Middle frontal gyrus (tissue), 1 donor: ENCODE data around the gene NDFIP2.

Experiments
- DNase-seq: peaks from one replicate; pipeline ENCODE4 v3.0.0-alpha.2; 2015; ENCODE audit warnings: low spot score; ENCODE audit errors: extremely low spot score

The NDFIP2 gene, protein sequence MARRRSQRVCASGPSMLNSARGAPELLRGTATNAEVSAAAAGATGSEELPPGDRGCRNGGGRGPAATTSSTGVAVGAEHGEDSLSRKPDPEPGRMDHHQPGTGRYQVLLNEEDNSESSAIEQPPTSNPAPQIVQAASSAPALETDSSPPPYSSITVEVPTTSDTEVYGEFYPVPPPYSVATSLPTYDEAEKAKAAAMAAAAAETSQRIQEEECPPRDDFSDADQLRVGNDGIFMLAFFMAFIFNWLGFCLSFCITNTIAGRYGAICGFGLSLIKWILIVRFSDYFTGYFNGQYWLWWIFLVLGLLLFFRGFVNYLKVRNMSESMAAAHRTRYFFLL

DNA sequence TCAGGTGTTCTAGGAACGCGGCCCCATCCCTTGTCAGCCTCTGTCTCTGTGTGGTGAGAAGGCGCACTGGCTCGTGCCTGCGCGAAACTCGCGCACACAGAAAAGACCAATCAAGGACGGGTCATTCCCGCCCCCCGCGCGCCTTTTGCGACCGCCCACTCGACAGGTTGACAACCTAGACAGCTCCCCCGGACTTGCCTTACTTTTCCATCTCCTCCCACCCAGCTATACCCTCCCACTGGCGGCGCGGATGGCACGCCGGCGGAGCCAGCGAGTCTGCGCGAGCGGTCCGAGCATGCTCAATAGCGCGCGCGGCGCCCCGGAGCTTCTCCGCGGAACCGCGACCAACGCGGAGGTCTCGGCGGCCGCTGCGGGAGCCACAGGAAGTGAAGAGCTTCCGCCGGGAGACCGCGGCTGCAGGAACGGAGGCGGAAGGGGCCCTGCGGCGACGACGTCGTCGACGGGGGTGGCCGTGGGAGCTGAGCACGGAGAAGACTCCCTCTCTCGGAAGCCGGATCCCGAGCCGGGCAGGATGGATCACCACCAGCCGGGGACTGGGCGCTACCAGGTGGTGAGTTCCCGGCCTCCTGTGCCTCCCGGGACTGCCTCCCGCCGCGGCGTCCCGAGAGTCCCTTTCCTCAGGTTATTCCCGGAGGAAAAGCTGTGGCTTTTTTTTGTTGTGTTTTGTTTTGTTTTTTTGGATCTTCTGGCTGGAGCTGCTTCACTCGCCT, at the start of gene NDFIP2:
Gene NDFIP2, plus strand, starts transcription at position 202 of the 731 bp plus-strand sequence. Its CDS starts 49 bp downstream, at position 251.
- DNase-seq = peak; percentile 83

DNA sequence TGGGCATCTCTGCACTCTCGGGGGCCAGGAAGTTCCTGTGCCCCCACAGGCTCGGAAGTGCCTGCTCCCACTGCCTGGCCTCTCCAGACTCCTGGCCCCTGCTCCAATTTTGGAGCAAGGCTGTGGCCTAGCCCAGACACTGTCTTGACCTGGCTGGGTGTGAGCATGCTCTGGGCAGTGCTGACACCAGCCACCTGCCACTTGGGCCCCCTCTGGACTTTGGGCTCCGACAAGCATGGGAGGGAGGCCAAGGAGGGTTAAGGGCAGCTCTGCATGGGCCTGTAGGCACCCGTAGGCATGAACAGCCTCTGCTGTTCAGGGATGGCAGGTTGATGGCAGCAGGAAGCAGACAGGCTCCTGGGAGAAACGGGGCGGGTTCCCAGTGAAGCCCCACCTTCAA, 48.9 kb upstream of the NDFIP2 start:
- no peak for DNase-seq

DNA sequence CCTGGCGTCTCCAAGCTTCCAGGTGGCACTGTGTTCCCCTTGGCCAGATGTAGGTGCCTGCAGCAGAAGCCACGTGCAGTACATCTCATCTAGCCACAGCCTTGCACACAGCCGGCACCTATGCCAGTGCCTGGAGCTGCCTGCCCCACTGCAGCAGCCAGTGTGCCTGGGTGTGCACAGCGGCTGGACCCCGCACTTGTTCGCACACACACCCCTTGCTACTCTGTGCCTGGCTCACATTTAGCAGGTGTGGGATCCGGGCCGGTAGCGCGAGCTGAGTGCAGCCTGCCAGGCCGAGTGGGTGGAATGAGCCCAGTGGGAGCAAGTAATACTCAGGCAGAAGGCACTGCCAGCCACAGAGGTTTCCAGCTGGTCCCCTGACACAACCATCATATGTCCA, 48.0 kb upstream of the NDFIP2 start:
- no peak for DNase-seq

DNA sequence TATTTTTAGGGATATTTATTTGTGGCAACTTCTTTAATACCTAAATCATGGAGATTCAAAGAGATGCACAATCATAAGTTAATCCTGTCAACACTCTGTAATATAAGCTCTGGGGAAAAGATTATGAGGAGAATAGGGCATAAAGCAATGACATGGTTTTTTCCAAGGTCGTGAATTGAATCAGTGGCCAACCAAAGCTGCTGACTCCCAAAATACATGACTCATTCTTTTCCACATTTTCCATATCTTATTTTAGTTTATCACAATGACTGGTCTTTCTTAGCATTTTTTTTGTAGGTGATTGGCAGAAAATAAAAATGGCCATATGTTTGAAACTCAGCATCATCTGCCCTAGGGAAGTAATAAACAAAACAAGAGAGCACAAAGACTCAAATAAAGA, 46.4 kb upstream of the NDFIP2 start:
- DNase-seq = no peak

DNA sequence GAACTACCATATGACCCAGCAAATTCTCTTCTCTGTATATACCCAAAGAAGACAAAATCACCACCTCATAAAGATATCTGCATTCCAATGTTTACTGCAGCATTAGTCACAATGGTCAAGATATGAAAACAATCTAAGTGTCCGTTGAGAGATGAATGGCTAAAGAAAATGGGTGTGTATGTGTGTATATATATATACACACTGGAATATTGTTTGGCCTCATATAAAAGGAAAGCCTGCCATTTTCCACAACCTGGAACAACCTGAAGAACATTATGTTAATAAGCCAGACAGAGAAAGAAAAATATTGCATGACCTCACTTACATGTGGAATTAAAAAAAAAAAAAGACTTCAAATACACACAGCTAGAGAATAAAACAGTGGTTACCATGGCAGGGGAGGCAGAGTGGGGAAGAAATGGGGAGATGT, 45.4 kb upstream of the NDFIP2 start:
- DNase-seq = no peak

DNA sequence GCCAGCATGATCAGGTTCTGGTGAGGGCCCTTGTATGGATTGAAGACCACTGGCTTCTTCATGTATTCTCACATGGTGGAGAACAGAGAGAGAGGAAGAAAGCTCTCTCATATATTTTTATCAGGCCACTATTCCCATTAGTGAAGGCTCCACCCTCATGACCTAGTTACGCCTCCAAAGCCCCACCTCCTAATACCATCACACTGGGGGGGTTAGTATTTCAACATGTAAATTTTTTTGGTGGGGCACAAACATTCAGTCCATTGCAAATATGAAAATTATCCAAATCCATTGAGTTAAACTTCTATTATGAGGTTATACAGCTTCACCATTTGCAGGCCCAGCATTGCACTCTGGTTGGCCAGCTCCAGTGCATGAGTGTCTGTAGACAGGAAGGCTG, 41.7 kb upstream of the NDFIP2 start:
- no peak for DNase-seq

DNA sequence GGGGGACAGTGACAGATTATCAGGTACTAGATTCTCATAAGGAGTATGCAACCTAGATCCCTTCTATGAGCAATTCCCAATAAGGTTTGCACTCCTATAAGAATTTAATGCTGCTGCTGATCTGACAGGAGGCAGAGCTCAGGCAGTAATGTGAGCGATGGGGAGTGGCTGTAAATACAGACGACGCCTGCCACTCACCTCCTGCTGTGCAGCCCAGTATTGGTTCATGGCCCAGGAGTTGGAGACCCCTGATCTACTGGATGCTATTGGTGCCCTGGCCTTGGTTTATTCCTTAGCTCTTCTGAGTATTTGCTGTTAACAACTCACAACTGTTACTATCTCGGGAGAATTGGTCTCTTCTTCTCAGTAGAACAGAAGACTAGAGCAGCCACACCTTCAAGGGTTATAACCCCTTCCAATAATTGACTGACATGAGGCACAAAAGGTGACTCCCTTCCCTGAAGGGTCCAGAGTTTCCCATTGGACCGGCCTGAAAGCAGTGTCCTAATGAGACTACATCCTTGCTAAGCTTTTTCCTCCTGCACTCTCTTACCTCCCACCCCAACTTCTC, 39.9 kb upstream of the NDFIP2 start:
- no peak for DNase-seq

DNA sequence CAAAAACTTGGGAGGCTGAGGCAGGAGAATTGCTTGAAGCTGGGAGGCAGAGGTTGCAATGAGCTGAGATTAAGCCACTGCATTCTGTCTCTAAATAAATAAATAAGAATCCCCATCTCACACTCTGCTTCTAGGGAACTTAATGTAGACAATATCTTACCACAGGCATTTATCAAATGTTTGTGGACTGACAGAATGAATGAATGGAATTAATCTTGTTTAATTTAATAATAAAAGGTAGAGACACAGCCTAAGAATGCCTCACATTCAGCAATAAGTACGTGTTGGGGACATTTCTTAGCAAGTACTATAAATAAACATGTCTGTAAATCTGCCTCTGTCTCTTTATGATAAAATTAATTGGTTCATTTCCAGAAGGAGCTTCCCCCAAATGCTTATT, 38.7 kb upstream of the NDFIP2 start:
- no peak for DNase-seq

DNA sequence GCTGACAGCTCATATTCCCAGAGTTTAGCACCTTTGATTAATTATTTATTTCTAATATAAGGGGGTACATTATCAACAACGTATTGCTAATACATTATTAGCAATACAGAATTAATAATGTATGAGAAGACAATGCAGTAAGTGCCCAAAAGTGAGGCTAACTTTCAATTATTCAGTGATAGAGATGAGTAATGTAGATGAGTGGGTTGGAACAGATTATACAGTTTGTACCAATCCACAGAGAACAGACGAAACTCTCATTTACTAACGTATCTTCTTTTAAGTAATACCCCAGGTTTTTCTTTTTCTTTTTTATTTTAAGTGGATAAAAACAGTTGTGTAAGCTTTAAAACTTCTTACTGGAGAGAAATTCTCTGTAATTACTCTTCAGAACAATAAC, 38.2 kb upstream of the NDFIP2 start:
- no peak for DNase-seq

DNA sequence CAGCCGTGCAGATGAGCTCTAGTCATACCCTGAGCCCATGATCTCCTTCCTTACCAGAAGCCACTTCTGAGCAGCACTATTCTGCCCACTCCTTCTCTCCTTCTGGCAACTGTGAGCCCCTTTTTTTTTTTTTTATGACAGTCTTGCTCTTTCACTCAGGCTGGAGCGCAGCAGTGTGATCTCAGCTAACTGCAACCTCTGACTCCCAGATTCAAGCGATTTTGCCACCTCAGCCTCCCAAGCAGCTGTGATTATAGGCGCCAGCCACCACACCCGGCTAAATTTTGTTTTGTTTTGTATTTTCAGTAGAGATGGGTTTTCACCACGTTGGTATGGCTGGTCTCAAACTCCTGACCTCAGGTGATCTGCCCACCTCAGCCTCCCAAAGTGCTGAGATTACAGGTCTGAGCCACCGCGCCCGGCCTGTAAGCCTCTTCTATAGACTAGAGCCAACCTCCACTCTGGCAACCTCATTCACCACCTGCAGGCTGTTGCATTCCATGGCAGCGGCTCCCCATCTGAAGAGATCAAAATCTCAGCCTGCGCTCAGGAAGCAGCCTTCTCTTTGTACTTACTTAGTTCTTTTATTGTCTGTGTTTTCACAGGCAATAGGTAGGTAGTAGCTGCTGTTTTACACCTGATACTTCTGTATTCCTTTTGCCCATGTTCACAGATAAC, 34.8 kb upstream of the NDFIP2 start:
- no peak for DNase-seq

DNA sequence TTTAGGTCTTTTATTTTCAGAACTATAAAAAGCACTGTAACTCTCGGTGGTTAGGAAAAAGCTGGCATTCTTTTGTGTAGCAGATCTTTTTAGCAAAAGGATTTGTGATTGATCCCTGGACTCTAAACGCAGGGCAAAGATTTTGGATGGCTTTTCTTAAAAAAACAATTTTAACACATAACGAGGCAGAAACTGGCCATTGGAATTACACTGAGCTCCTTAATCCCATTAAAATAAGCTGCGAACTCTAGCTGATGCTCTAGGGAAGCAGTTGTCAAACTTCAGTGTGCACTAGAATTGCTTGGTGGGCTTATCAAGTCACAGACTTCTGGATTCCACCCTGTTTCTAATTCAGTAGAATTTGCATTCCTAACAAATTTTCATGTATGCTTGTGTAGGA, 33.8 kb upstream of the NDFIP2 start:
- DNase-seq = no peak

DNA sequence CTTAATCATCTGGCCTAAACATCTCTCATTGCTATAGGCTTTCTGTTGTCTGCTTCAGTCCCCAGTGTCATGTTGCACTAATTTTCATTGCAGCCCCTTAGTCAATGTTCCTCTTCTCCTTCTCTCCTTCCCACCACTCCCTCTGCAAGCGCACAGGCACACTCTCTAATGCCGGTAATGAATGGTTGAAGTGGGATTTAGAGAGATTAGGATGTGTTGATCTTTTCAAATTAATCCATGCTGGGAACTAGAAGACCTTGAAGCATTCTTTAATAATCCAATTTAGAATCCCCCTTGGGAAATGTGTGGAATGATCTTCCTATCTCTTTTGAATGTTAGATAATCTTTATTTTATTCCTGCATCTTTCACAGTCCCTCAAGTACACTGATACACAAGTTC, 33.2 kb upstream of the NDFIP2 start:
- no peak for DNase-seq

DNA sequence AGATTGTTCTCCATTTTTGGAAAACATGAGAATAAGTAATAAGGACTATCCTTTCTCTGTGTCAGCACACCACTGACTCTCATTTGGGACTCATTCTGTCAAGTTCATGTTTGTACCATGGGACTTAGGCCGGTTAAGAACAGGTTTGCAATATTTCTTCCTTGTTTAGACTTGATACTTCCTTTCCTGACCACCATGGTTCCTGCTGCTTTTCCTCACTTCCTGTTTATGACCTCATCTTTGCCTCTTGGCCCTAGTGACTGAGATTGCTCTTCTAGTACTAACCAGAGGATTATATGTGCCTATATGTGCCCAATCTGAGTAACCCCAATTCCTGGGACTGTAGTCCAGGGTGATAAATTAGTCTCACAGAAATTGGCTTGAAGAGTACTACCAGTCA, 32.5 kb upstream of the NDFIP2 start:
- no peak for DNase-seq

DNA sequence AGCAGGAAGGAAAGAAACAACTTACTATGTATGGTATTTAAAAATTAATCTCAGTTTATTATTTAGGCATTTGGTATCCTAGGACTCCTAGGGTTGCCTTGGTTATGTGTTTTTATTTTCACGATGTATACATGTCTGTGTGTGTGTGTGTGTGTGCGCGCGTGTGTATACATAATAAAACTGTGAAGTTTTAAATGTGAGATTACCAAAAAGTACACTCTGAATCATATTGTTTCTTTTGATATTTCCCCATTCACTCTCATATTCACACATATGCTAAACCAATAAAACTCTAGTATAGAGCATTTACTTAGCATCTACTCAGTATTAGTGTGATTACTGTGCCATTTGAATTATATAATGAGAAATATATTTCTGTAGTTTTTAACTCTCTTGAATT, 30.8 kb upstream of the NDFIP2 start:
- no peak for DNase-seq

DNA sequence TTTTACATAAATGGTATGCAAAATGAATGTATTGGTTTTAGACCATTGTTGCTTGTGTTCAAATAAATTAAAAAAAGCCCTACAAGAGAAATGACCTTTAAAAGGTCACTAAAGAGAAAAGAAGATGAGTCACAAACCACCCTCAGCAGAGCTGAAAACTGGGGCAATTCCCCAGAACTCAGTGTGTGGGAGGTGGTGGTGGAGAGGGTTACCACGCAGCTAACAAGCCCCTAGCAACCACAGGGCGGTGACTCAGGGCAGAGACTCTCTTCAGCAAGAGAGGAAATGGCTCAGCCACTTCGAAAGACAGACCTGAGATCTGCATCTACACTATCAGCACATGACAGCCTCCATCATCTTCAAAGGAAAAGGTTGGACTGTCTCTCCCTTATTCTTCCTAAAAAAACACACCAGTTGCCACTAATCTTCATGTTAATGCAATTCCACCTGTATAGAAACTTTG, 29.4 kb upstream of the NDFIP2 start:
- no peak for DNase-seq

DNA sequence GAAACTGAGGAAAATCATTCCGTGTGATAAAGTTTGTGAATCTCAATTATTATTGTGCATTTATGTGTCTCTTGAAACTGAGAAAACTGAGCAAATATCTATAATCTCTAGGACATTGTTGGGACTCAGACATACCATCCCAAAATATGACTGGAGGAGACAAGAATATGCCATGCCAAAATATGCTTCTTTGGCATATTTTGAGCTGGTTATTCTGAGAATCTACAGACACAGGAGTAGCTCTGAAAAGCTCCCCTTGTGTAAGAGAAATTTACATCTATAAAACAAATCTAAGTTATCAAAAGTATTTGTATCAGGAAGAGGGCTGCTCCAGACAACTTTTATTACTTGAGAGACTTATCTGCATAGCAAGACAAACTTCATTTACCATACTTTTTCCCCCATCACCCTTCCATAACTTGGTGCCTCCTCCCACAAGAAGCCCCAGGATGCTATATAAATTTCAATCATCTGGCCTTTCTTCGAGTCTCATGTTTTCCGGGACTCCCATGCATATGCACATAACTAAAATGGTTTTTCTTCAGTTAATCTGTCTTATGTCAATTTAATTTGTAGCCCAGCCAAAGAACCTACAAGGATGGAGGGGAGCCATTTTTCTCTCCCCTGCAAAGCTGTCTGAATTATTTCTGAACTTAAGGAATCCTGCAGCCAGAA, 28.6 kb upstream of the NDFIP2 start:
- no peak for DNase-seq

DNA sequence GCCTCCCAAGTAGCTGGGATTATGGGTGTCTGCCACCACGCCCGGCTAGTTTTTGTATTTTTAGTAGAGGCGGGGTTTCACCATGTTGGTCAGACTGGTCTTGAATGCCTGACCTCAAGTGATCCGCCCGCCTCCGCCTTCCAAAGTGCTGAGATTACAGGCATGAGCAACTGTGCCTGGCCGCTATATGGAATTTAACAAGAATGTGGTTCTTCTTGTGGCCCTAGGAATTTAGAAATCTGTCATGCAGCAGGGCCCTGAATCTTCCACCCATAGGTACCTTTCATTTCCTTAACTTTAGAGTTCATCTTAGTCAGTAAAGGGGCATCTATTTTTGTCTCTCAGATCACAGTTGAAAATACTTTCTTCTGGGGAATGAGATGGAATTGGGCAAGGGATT, 25.6 kb upstream of the NDFIP2 start:
- no peak for DNase-seq

DNA sequence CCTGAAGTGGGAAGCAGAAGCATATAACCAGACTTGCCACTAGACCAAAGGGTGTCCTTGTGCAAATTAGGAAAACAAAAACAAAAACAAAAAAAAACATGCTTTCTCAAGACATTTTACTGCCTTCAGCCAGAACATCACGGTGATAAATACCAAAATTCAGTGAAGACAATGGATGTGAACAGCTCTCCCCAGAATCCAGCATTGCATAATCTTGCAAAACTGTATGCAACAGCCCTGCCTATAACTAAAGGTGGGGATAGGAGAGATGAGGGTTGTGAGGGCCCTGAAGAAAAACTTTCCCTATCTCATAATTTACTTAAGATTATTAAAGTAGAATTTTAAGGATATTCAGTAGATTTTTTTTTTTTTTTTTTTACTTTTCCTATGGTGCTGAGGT, 24.9 kb upstream of the NDFIP2 start:
- DNase-seq = no peak

DNA sequence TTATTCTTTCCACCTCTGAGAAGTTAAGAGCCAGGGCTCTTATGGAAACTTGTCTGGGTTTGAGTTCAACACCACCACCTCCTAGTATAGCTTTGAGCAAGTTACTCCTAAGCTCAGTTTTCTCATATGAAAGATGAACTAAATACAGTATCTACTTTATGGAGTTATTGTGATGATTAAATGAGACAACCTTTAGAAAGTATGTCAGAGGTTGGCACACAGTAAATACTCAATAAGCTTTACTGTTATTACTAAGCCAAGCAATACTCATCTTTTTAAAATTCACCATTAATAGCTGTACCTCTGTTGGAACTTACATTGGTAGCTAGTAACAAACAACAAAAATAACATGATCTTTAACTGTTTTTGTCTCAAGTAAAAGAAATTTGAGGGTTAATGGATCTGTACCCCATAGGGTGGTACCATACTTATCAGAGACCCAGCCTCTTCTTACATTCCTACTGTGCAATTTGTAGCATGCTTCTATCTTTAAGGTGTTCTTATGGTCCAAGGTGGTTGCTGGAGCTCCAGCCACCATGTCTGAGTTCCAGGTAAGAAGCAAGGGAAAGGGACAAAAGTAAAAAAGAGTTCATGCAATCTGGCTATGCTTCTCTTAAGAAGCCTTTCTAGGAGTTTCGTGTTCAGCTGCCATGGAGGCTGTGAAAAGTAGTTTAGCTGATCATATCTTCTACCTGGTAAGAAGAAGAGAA, 24.1 kb upstream of the NDFIP2 start:
- DNase-seq = no peak

DNA sequence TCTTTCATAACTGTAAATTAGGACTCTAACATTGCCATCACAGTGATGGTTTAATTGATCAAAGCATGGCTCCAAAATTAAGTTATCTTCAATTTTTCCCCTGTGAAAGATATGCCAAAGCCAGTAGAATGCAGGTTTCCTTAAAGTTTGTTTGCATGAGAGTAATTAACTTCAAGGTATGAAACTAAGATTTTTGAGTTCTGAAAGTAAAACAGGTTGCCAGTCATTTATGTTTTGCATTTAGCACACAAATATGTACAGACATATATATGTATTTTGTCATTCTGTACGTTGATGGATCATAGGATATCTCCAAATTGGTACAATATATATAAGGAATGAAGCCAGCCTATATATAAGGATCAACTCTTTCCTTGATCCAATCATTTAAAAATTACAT, 23.6 kb upstream of the NDFIP2 start:
- no peak for DNase-seq

DNA sequence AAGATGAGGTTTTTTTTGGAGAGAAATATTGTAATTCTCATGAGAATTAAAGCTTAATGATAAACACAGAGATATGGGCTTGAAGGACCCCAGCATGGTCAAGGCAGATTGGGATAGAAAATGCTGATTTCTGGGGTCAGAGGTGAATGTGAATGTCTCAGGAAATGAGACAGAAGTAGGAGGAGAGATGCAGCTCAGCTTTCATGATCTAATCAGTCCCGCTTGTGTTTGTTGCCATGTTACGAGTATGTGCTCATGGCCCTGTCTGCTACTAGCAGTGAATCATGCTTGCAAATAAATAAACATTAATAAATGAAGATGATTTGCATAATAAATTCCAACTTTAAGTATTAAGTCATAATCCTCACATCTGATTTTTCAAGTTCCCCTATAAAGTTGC, 23.0 kb upstream of the NDFIP2 start:
- DNase-seq = no peak
